Subcutaneous adipose tissue (tissue), 4 donors: ENCODE results near the gene TCF12. TPM values are rescaled to one million over a fixed set of nuclear protein-coding genes. Genes with fewer than 3 reads are reported as not detected.

ENCODE experiments used
- CTCF ChIP-seq: fragments of 450-650 bp; IDR thresholded peaks from one replicate; pipeline ENCODE4 v1.5.1; 2016; ENCODE audit warnings: low read depth, mild to moderate bottlenecking, control low read depth, antibody characterized with exemption, moderate library complexity
- total RNA-seq, 4 donors: library from RNA; depleted of rRNA; stranded (reverse); fragments of >200 nt; gene quantifications; one replicate each; pipeline ENCODE4 v1.1.0, GENCODE V29; 2016

The TCF12 gene
- total RNA-seq, 4 donors from 2014 or later: 138 to 171 (median 166) TPM

- TF ChIP-seq CTCF: no peak
Measured at GRCh38 chr15:57313134-57313483, 394.7 kb downstream of the TCF12 start.

GRCh38 chr15:57314221-57314620 lies 395.8 kb downstream of the TCF12 start:
- TF ChIP-seq CTCF: no peak

GRCh38 chr15:57316451-57316850 lies 398.0 kb downstream of the TCF12 start:
- no peak for TF ChIP-seq CTCF

- TF ChIP-seq CTCF: no peak
Measured at GRCh38 chr15:57319226-57319918, 400.9 kb downstream of the TCF12 start.

- TF ChIP-seq CTCF: no peak
Measured at GRCh38 chr15:57319919-57320560, 401.6 kb downstream of the TCF12 start.

- no peak for TF ChIP-seq CTCF
Measured at GRCh38 chr15:57320631-57321220, 402.3 kb downstream of the TCF12 start.

- TF ChIP-seq CTCF: no peak
Measured at GRCh38 chr15:57321485-57321884, 403.0 kb downstream of the TCF12 start.
